ENCODE data around the gene EHD2.

DNA sequence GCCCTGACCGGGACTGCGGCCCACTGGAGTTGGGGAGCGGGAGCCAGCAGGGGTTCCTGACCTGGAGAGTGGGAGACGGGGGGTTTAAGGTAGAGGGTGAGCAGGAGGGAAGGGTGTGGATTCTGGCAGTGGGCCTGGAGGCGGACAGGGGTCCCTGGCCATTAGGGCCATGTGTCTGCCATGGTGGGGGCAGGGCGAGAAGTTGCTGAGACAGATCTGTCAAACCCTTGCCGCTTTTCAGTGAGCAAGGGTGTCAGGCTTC is 53.1 kb downstream of the EHD2 start:
- TF ChIP-seq, protein P1, sequence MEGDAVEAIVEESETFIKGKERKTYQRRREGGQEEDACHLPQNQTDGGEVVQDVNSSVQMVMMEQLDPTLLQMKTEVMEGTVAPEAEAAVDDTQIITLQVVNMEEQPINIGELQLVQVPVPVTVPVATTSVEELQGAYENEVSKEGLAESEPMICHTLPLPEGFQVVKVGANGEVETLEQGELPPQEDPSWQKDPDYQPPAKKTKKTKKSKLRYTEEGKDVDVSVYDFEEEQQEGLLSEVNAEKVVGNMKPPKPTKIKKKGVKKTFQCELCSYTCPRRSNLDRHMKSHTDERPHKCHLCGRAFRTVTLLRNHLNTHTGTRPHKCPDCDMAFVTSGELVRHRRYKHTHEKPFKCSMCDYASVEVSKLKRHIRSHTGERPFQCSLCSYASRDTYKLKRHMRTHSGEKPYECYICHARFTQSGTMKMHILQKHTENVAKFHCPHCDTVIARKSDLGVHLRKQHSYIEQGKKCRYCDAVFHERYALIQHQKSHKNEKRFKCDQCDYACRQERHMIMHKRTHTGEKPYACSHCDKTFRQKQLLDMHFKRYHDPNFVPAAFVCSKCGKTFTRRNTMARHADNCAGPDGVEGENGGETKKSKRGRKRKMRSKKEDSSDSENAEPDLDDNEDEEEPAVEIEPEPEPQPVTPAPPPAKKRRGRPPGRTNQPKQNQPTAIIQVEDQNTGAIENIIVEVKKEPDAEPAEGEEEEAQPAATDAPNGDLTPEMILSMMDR (IDR thresholded peaks at IDR 0.05; ENCODE audit: low read length): no peak
- TF ChIP-seq EZH2phosphoT487 (IDR thresholded peaks at IDR 0.05; ENCODE audit: low read length) (no peak), EZH2 (optimal IDR thresholded peaks at IDR 0.05; ENCODE audit: low read depth, low read length) (no peak)

Measured in MM.1S (cell line).